WTC11 (cell line): ENCODE results near the gene GAREM2. TPM values are rescaled to one million over a fixed set of nuclear protein-coding genes. Genes with fewer than 3 reads are reported as not detected.

Experiments used
- ATAC-seq: fragments of 200-7000 bp; cut with Tn5 transposase; 2 replicates; pipeline ENCODE4 v1.10.0; 2021; ENCODE audit warnings: mild to moderate bottlenecking, moderate library complexity
- CTCF ChIA-PET: fragments of 300-600 bp; sonication (Branson Sonifier 250); formaldehyde crosslinking; loops from one replicate; lab custom pipeline; 2021; ENCODE audit warnings: antibody characterized with exemption; lab: Charles Lee
- POLR2A ChIA-PET: fragments of 350-600 bp; sonication (Branson Sonifier 250); formaldehyde crosslinking; loops from one replicate; lab custom pipeline; 2021; ENCODE audit warnings: antibody characterized with exemption; lab: Charles Lee
- DNase-seq: peaks from one replicate; pipeline ENCODE4 v3.0.0; 2021; ENCODE audit warnings: low spot score
- H3K27ac Mint-ChIP-seq: 2 replicates; pipeline ENCODE4 v1.8.0; 2021; ENCODE audit warnings: mixed read lengths
- H3K27me3 Mint-ChIP-seq: 2 replicates; pipeline ENCODE4 v1.8.0; 2021; ENCODE audit warnings: low read depth, mild to moderate bottlenecking, moderate library complexity, mixed read lengths
- H3K36me3 Mint-ChIP-seq: 2 replicates; pipeline ENCODE4 v1.8.0; 2021; ENCODE audit warnings: mixed read lengths
- H3K4me1 Mint-ChIP-seq: 2 replicates; pipeline ENCODE4 v1.8.0; 2022; ENCODE audit warnings: mixed read lengths
- H3K4me3 Mint-ChIP-seq: 2 replicates; pipeline ENCODE4 v1.8.0; 2021; ENCODE audit warnings: mild to moderate bottlenecking, moderate library complexity, mixed read lengths
- H3K9me3 Mint-ChIP-seq: 2 replicates; pipeline ENCODE4 v1.8.0; 2021; ENCODE audit warnings: mixed read lengths
- CREM ChIP-seq: sonication (generic); formaldehyde crosslinking; IDR thresholded peaks from 2 replicates; pipeline ENCODE4 v1.8.1; 2022; ENCODE audit warnings: mild to moderate bottlenecking, missing genetic modification reagents, moderate library complexity
- E2F4 ChIP-seq: sonication (generic); formaldehyde crosslinking; IDR thresholded peaks from 2 replicates; pipeline ENCODE4 v1.8.1; 2022; ENCODE audit warnings: low read depth, mild to moderate bottlenecking, moderate library complexity, missing genetic modification reagents, borderline replicate concordance
- ETV6 ChIP-seq: sonication (generic); formaldehyde crosslinking; IDR thresholded peaks from 2 replicates; pipeline ENCODE4 v1.8.1; 2022; ENCODE audit warnings: mild to moderate bottlenecking, missing genetic modification reagents
- GRHL2 ChIP-seq: fragments of 250-450 bp; sonication (Bioruptor Pico); IDR thresholded peaks from 2 replicates; pipeline ENCODE4 v1.8.0; 2022; ENCODE audit warnings: mild to moderate bottlenecking, moderate library complexity; ENCODE audit not compliant: insufficient replicate concordance, severe bottlenecking
- IRF1 ChIP-seq: sonication (generic); formaldehyde crosslinking; IDR thresholded peaks from 2 replicates; pipeline ENCODE4 v1.8.0; 2023; ENCODE audit warnings: missing genetic modification reagents
- JAZF1 ChIP-seq: fragments of 250-450 bp; sonication (Bioruptor Pico); IDR thresholded peaks from 2 replicates; pipeline ENCODE4 v1.9.0; 2021; ENCODE audit warnings: moderate library complexity, mild to moderate bottlenecking, inconsistent platforms
- KAT7 ChIP-seq: sonication (generic); formaldehyde crosslinking; IDR thresholded peaks from 2 replicates; pipeline ENCODE4 v1.8.1; 2023; ENCODE audit warnings: missing genetic modification reagents, mild to moderate bottlenecking, borderline replicate concordance
- MYBL2 ChIP-seq: sonication (generic); formaldehyde crosslinking; IDR thresholded peaks from 2 replicates; pipeline ENCODE4 v1.8.1; 2023; ENCODE audit warnings: mild to moderate bottlenecking, moderate library complexity, missing genetic modification reagents
- NFE2L1 ChIP-seq: sonication (generic); formaldehyde crosslinking; IDR thresholded peaks from 2 replicates; pipeline ENCODE4 v1.8.1; 2023; ENCODE audit warnings: missing genetic modification reagents
- NR3C1 ChIP-seq: sonication (generic); formaldehyde crosslinking; conservative IDR thresholded peaks from 2 replicates; pipeline ENCODE4 v1.8.1; 2023; ENCODE audit warnings: low read depth, mild to moderate bottlenecking, missing genetic modification reagents
- SP1 ChIP-seq: sonication (generic); formaldehyde crosslinking; conservative IDR thresholded peaks from 2 replicates; pipeline ENCODE4 v1.8.1; 2022; ENCODE audit warnings: missing genetic modification reagents
- TCF7 ChIP-seq: sonication (generic); formaldehyde crosslinking; IDR thresholded peaks from 2 replicates; pipeline ENCODE4 v1.8.0; 2022; ENCODE audit warnings: mild to moderate bottlenecking, low read depth, missing genetic modification reagents, moderate library complexity
- ZNF121 ChIP-seq: sonication (generic); formaldehyde crosslinking; IDR thresholded peaks from 2 replicates; pipeline ENCODE4 v1.8.0; 2023; ENCODE audit warnings: missing genetic modification reagents
- ZNF512 ChIP-seq: sonication (generic); formaldehyde crosslinking; IDR thresholded peaks from 2 replicates; pipeline ENCODE4 v1.8.1; 2022; ENCODE audit warnings: missing genetic modification reagents, borderline replicate concordance
- total RNA-seq: library from RNA; stranded (reverse); gene quantifications from 3 replicates; pipeline ENCODE4 v1.2.3, GENCODE V29; 2021
- TF ChIP-seq, protein P1 (sequence below): fragments of 250-450 bp; sonication (Bioruptor Pico); IDR thresholded peaks from 2 replicates; pipeline ENCODE4 v1.9.0; 2021; ENCODE audit warnings: mild to moderate bottlenecking
- TF ChIP-seq, protein P2 (sequence below): sonication (generic); formaldehyde crosslinking; IDR thresholded peaks from 2 replicates; pipeline ENCODE4 v1.8.0; 2023; ENCODE audit warnings: missing genetic modification reagents, mild to moderate bottlenecking, borderline replicate concordance
- TF ChIP-seq, protein P3 (sequence below): sonication (generic); formaldehyde crosslinking; IDR thresholded peaks from 2 replicates; pipeline ENCODE4 v1.8.0; 2023; ENCODE audit warnings: mild to moderate bottlenecking, missing genetic modification reagents

The GAREM2 gene
- total RNA-seq, 1 experiment from 2014 or later, result 17.4 TPM

- TF ChIP-seq E2F4 (CRISPR knock-in tag), result no peak
- TF ChIP-seq ZNF512 (CRISPR knock-in tag), result no peak
- TF ChIP-seq, protein P1, sequence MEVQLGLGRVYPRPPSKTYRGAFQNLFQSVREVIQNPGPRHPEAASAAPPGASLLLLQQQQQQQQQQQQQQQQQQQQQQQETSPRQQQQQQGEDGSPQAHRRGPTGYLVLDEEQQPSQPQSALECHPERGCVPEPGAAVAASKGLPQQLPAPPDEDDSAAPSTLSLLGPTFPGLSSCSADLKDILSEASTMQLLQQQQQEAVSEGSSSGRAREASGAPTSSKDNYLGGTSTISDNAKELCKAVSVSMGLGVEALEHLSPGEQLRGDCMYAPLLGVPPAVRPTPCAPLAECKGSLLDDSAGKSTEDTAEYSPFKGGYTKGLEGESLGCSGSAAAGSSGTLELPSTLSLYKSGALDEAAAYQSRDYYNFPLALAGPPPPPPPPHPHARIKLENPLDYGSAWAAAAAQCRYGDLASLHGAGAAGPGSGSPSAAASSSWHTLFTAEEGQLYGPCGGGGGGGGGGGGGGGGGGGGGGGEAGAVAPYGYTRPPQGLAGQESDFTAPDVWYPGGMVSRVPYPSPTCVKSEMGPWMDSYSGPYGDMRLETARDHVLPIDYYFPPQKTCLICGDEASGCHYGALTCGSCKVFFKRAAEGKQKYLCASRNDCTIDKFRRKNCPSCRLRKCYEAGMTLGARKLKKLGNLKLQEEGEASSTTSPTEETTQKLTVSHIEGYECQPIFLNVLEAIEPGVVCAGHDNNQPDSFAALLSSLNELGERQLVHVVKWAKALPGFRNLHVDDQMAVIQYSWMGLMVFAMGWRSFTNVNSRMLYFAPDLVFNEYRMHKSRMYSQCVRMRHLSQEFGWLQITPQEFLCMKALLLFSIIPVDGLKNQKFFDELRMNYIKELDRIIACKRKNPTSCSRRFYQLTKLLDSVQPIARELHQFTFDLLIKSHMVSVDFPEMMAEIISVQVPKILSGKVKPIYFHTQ (CRISPR knock-in tag), result no peak
- TF ChIP-seq ZNF121, result no peak
- no peak for TF ChIP-seq GRHL2
- no peak for TF ChIP-seq TCF7 (CRISPR knock-in tag)
- TF ChIP-seq IRF1 (CRISPR knock-in tag), result no peak
- TF ChIP-seq NR3C1 (CRISPR knock-in tag), result no peak
These were observed 49.5 kb upstream of the GAREM2 start (continued) for GRCh38 chr2:26123426-26123825.

DNA sequence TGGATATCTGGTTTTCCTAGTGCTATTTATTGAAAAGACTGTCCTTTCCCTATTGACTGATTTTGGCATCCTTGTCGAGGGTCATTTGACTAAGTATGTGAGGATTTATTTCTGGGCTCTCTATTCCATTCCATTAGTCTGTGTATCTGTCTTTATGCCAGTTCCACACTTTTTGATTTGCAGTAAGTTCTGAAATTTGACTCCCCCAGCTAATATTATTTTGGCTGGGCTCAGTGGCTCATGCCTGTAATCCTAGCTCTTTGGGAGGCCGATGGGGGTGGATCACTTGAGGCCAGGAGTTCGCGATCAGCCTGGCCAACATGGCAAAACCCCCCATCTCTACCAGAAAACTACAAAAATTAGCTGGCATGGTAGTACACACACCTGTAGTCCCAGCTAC, 46.8 kb upstream of the GAREM2 start:
- Mint-ChIP-seq H3K27ac (no peak overlapping the region; the same call in 1 of the 2 replicates), H3K36me3 (peaks cover 27% of the 10 kb centered on the region), H3K4me3 (no peak overlapping the region), H3K27me3 (no peaks in the 10 kb centered on the region), H3K4me1 (peaks cover 27% of the 10 kb centered on the region), H3K9me3 (0 out of 2 replicates have a peak, but pooled peaks cover 3% of the 10 kb centered on the region)
- CTCF ChIA-PET, result interaction anchor here (1.1 kb wide), 1 partner anchor 38 kb away, joined by 5 read pairs; no protein-coding TSS in a partner anchor
- DNase-seq (no peak), ATAC-seq (no peak)
- TF ChIP-seq NFE2L1 (CRISPR knock-in tag) (no peak), JAZF1 (no peak), KAT7 (CRISPR knock-in tag) (no peak), CREM (CRISPR knock-in tag) (no peak), MYBL2 (no peak), SP1 (no peak), ETV6 (CRISPR knock-in tag) (no peak)
- TF ChIP-seq, protein P1 (CRISPR knock-in tag), result no peak
- TF ChIP-seq, protein P2, sequence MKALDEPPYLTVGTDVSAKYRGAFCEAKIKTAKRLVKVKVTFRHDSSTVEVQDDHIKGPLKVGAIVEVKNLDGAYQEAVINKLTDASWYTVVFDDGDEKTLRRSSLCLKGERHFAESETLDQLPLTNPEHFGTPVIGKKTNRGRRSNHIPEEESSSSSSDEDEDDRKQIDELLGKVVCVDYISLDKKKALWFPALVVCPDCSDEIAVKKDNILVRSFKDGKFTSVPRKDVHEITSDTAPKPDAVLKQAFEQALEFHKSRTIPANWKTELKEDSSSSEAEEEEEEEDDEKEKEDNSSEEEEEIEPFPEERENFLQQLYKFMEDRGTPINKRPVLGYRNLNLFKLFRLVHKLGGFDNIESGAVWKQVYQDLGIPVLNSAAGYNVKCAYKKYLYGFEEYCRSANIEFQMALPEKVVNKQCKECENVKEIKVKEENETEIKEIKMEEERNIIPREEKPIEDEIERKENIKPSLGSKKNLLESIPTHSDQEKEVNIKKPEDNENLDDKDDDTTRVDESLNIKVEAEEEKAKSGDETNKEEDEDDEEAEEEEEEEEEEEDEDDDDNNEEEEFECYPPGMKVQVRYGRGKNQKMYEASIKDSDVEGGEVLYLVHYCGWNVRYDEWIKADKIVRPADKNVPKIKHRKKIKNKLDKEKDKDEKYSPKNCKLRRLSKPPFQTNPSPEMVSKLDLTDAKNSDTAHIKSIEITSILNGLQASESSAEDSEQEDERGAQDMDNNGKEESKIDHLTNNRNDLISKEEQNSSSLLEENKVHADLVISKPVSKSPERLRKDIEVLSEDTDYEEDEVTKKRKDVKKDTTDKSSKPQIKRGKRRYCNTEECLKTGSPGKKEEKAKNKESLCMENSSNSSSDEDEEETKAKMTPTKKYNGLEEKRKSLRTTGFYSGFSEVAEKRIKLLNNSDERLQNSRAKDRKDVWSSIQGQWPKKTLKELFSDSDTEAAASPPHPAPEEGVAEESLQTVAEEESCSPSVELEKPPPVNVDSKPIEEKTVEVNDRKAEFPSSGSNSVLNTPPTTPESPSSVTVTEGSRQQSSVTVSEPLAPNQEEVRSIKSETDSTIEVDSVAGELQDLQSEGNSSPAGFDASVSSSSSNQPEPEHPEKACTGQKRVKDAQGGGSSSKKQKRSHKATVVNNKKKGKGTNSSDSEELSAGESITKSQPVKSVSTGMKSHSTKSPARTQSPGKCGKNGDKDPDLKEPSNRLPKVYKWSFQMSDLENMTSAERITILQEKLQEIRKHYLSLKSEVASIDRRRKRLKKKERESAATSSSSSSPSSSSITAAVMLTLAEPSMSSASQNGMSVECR (CRISPR knock-in tag), result no peak
- TF ChIP-seq, protein P3, sequence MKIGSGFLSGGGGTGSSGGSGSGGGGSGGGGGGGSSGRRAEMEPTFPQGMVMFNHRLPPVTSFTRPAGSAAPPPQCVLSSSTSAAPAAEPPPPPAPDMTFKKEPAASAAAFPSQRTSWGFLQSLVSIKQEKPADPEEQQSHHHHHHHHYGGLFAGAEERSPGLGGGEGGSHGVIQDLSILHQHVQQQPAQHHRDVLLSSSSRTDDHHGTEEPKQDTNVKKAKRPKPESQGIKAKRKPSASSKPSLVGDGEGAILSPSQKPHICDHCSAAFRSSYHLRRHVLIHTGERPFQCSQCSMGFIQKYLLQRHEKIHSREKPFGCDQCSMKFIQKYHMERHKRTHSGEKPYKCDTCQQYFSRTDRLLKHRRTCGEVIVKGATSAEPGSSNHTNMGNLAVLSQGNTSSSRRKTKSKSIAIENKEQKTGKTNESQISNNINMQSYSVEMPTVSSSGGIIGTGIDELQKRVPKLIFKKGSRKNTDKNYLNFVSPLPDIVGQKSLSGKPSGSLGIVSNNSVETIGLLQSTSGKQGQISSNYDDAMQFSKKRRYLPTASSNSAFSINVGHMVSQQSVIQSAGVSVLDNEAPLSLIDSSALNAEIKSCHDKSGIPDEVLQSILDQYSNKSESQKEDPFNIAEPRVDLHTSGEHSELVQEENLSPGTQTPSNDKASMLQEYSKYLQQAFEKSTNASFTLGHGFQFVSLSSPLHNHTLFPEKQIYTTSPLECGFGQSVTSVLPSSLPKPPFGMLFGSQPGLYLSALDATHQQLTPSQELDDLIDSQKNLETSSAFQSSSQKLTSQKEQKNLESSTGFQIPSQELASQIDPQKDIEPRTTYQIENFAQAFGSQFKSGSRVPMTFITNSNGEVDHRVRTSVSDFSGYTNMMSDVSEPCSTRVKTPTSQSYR (CRISPR knock-in tag), result no peak
- POLR2A ChIA-PET, result no interaction called here
